ENCODE data around the gene HOXA2. TPM values are rescaled to one million over a fixed set of nuclear protein-coding genes. Genes with fewer than 3 reads are reported as not detected.

The HOXA2 gene
- total and polyA plus RNA-seq, 2 of the 13 experiments (the other 11 are each of a cell fraction or from before 2014, with no cell fraction given): 0.22 to 0.29 TPM

DNA sequence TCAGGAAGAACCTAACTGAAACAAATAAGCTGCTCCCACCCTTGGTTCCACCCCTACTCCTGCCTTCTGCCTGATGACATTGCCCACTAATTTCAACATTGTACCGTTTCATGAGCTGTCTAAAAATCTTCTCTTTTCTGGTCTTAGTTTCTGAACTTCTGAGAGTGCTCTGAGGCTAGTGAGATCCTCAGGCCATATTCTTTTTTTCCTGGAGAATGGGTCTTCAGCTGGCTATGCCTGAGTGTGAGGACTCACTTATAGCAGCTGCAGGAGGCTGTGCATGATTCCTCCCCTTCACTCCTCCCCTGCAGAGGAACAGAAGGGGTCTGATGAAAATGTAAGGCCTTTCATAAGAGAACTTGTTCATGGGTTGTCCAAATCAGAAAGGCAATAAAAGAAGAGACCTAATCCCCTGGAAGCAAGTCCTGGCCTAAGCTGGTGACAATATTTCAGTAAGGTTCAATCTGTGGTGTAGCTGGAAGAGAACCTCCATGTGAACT is 17.0 kb upstream of the HOXA2 start:
- CTCF ChIA-PET (ENCODE audit: low intra/inter-chr PET ratio, low total read pairs): no interaction called here
- peaks cover 48% of the 10 kb centered on the region for H3K4me1 ChIP-seq (ENCODE audit: insufficient read depth, low read length)
- no peak overlapping the region for H3K27ac ChIP-seq (ENCODE audit: extremely low read length, insufficient read depth, low read length)
- intact Hi-C loops (cut with micrococcal nuclease; ENCODE audit: unreplicated experiment) (no loop called here), in situ Hi-C loops (cut with HindIII; ENCODE audit: extremely low pct_ligation_motif_present, low pct_unique_long_range_greater_than_20kb) (no loop called here)
- WGBS (ENCODE audit: low lambda C conversion rate): 82% methylated on average over 1 of the region's 1 CpG
- no peak overlapping the region for H2AFZ ChIP-seq (ENCODE audit: low read length)
- no peaks in the 10 kb centered on the region; a peak in 1 of 5 replicates for H3K27me3 ChIP-seq (ENCODE audit: control insufficient read depth in 1 of 2, insufficient read depth in 2 of 2, low read length in 2 of 2)
- H3K4me3 ChIP-seq (replicated peaks in 1 of 3; ENCODE audit: insufficient read depth in 1 of 3, low read depth in 2 of 3, low read length in 3 of 3): 0 out of 6 replicates have a peak overlapping the region, but pooled peaks of 1 of the 3 experiments have one; percentile 87
- ATAC-seq (no peak), DNase-seq (ENCODE audit: low spot score) (no peak), FAIRE-seq (no peak)
- H3K9ac ChIP-seq (ENCODE audit: insufficient read depth, low read depth, low read length): no peak overlapping the region
- BruUV-seq (replicated peaks): no TSS peak
- peaks cover 57% of the 10 kb centered on the region for H3K79me2 ChIP-seq (ENCODE audit: insufficient read depth, low read length)
- peaks cover 0 to 7% of the 10 kb centered on the region in 2 experiments; a peak in 2 of 5 replicates for H3K36me3 ChIP-seq (replicated peaks in 1 of 2; ENCODE audit: control insufficient read depth in 1 of 2, insufficient read depth in 2 of 2, low read length in 2 of 2)
- peak overlapping the region; percentile 87 for H3K4me2 ChIP-seq (ENCODE audit: low read depth, low read length)
- POLR2A ChIA-PET: interaction anchor here (0.9 to 5.8 kb wide), 6 partner anchors 8 to 29 kb away, joined by 3 to 118 read pairs (median 4); partner anchors contain the start of gene HOXA4
- H4K20me1 ChIP-seq (ENCODE audit: insufficient read depth, low read length): peaks cover 13% of the 10 kb centered on the region
- H3K9me3 ChIP-seq (ENCODE audit: low read length): no peaks in the 10 kb centered on the region
- TF ChIP-seq, protein P1, sequence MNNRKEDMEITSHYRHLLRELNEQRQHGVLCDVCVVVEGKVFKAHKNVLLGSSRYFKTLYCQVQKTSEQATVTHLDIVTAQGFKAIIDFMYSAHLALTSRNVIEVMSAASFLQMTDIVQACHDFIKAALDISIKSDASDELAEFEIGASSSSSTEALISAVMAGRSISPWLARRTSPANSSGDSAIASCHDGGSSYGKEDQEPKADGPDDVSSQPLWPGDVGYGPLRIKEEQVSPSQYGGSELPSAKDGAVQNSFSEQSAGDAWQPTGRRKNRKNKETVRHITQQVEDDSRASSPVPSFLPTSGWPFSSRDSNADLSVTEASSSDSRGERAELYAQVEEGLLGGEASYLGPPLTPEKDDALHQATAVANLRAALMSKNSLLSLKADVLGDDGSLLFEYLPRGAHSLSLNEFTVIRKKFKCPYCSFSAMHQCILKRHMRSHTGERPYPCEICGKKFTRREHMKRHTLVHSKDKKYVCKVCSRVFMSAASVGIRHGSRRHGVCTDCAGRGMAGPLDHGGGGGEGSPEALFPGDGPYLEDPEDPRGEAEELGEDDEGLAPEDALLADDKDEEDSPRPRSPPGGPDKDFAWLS (CRISPR knock-in tag; IDR thresholded peaks at IDR 0.05; ENCODE audit: borderline replicate concordance): no peak
- TF ChIP-seq ESRRA (CRISPR knock-in tag; IDR thresholded peaks at IDR 0.05; ENCODE audit: low read depth) (no peak), SP2 (CRISPR knock-in tag; IDR thresholded peaks at IDR 0.05) (no peak), ZNF30 (CRISPR knock-in tag; IDR thresholded peaks at IDR 0.05) (no peak), ZNF263 (CRISPR knock-in tag; IDR thresholded peaks at IDR 0.05) (peak; percentile 91), ZNF816 (CRISPR knock-in tag; IDR thresholded peaks at IDR 0.05; ENCODE audit: borderline replicate concordance) (no peak), ZNF234 (CRISPR knock-in tag; conservative IDR thresholded peaks at IDR 0.05) (no peak)

Data from HepG2 (cell line).